HepG2 (cell line): ENCODE results near the gene TBCD. TPM values are rescaled to one million over a fixed set of nuclear protein-coding genes. Genes with fewer than 3 reads are reported as not detected.
A peak's percentile ranks its signal among the peaks of the same experiment; 100 is the strongest.

Experiments
- AHDC1 ChIP-seq: sonication (generic); formaldehyde crosslinking; IDR thresholded peaks from 2 replicates; pipeline ENCODE4 v1.5.1; 2020; ENCODE audit warnings: mild to moderate bottlenecking, missing genetic modification reagents, borderline replicate concordance
- CBX2 ChIP-seq, 2 experiments: fragments of 200-600 bp in 1 of 2; sonication (generic); formaldehyde crosslinking in 1 of 2; IDR thresholded peaks; 2 replicates each; pipeline versions ENCODE4 v1.7.0 to v1.8.1; 2018 to 2022; ENCODE audit warnings: low read depth in 2 of 2, low read length in 1 of 2, mild to moderate bottlenecking in 1 of 2, missing genetic modification reagents in 1 of 2
- DNMT3B ChIP-seq: conservative IDR thresholded peaks from 2 replicates; pipeline ENCODE4 v1.6.1; 2016; ENCODE audit warnings: missing biosample characterization, control low read depth
- ELF4 ChIP-seq: sonication (generic); formaldehyde crosslinking; IDR thresholded peaks from 2 replicates; pipeline ENCODE4 v1.5.0; 2020; ENCODE audit warnings: missing genetic modification reagents, mild to moderate bottlenecking, moderate library complexity, borderline replicate concordance
- FOSL1 ChIP-seq: sonication (generic); formaldehyde crosslinking; IDR thresholded peaks from 2 replicates; pipeline ENCODE4 v1.9.0; 2021; ENCODE audit warnings: missing genetic modification reagents, borderline replicate concordance
- HES4 ChIP-seq: sonication (generic); formaldehyde crosslinking; IDR thresholded peaks from 2 replicates; pipeline ENCODE4 v1.9.0; 2021; ENCODE audit warnings: mild to moderate bottlenecking, missing genetic modification reagents, borderline replicate concordance
- HMGXB4 ChIP-seq, 2 experiments: sonication (generic) in 1 of 2; formaldehyde crosslinking in 1 of 2; IDR thresholded peaks; 2 replicates each; pipeline versions ENCODE4 v1.4.0 to v1.6.1; 2018 to 2020; ENCODE audit warnings: missing genetic modification reagents in 2 of 2, borderline replicate concordance in 1 of 2, low read depth in 1 of 2, mild to moderate bottlenecking in 1 of 2, missing biosample characterization in 1 of 2
- RBM39 ChIP-seq: fragments of 200-400 bp; formaldehyde crosslinking; IDR thresholded peaks from one replicate; pipeline ENCODE4 v1.6.1; 2018; ENCODE audit warnings: antibody characterized with exemption, mild to moderate bottlenecking, low read depth, low read length; ENCODE audit not compliant: poor library complexity, severe bottlenecking
- ZBTB39 ChIP-seq: sonication (generic); formaldehyde crosslinking; IDR thresholded peaks from 2 replicates; pipeline ENCODE4 v1.5.0; 2020; ENCODE audit warnings: missing genetic modification reagents
- ZFY ChIP-seq: sonication (generic); formaldehyde crosslinking; IDR thresholded peaks from 2 replicates; pipeline ENCODE4 v1.4.0; 2020; ENCODE audit warnings: missing genetic modification reagents
- ZMAT5 ChIP-seq: sonication (generic); formaldehyde crosslinking; IDR thresholded peaks from 2 replicates; pipeline ENCODE4 v1.5.0; 2020; ENCODE audit warnings: mild to moderate bottlenecking, low read depth, missing genetic modification reagents, borderline replicate concordance
- ZNF124 ChIP-seq: sonication (generic); formaldehyde crosslinking; IDR thresholded peaks from 2 replicates; pipeline ENCODE4 v1.4.0; 2020; ENCODE audit warnings: missing genetic modification reagents
- ZNF451 ChIP-seq: sonication (generic); formaldehyde crosslinking; IDR thresholded peaks from 2 replicates; pipeline ENCODE4 v1.5.0; 2020; ENCODE audit warnings: mild to moderate bottlenecking, missing genetic modification reagents
- ZNF468 ChIP-seq: sonication (generic); formaldehyde crosslinking; IDR thresholded peaks from 2 replicates; pipeline ENCODE4 v1.8.0; 2022; ENCODE audit warnings: mild to moderate bottlenecking, moderate library complexity, missing genetic modification reagents
- ZNF777 ChIP-seq: sonication (generic); formaldehyde crosslinking; IDR thresholded peaks from 2 replicates; pipeline ENCODE4 v1.4.0; 2020; ENCODE audit warnings: missing genetic modification reagents
- ZNF816 ChIP-seq: sonication (generic); formaldehyde crosslinking; IDR thresholded peaks from 2 replicates; pipeline ENCODE4 v1.8.0; 2022; ENCODE audit warnings: missing genetic modification reagents, mild to moderate bottlenecking, borderline replicate concordance
- ZSCAN29 ChIP-seq: sonication (generic); formaldehyde crosslinking; conservative IDR thresholded peaks from 2 replicates; pipeline ENCODE4 v1.4.0; 2020; ENCODE audit warnings: mild to moderate bottlenecking, missing genetic modification reagents
- polyA plus RNA-seq, 8 experiments: library from polyadenylated mRNA; depleted of rRNA in 3 of 8; stranded (reverse) in 7 of 8; unstranded in 1 of 8; fragments of >200 nt; fragmentation: Illumina TruSeq in 4 of 8; extraction: Trizol in 4 of 8; gene quantifications; 2 replicates each; pipeline versions ENCODE4 v1.2.1 to v1.2.3, GENCODE V29; 2011 to 2016; ENCODE audit warnings: low read depth in 4 of 8, missing spikeins in 1 of 8, mixed read lengths in 1 of 8; ENCODE audit not compliant: insufficient read depth in 1 of 8
- total RNA-seq, 5 experiments: library from RNA; depleted of rRNA; stranded (reverse); fragments of >200 nt; fragmentation: Illumina TruSeq; extraction: Trizol; gene quantifications; 2 replicates each; pipeline ENCODE4 v1.2.3, GENCODE V29; 2016; ENCODE audit warnings: low read depth in 1 of 5

TBCD gene
- total and polyA plus RNA-seq, 2 of the 13 experiments (the other 11 are each of a cell fraction or from before 2014, with no cell fraction given) = 33.9 to 54.8 TPM

- peak; percentile 82; the same call in 1 of the 2 replicates for TF ChIP-seq ZBTB39 (CRISPR knock-in tag)
- no peak for TF ChIP-seq AHDC1 (CRISPR knock-in tag)
- 0 out of 2 replicates have a peak, but pooled peaks have one; percentile 35 for TF ChIP-seq FOSL1
- TF ChIP-seq ZNF451 (CRISPR knock-in tag) = 0 out of 2 replicates have a peak, but pooled peaks have one; percentile 69
- peak; percentile 59; the same call in 1 of the 2 replicates for TF ChIP-seq ZNF124
- TF ChIP-seq CBX2 (IDR thresholded peaks at IDR 0.05; ENCODE audit: low read depth, low read length) = no peak
- TF ChIP-seq CBX2 (CRISPR knock-in tag; IDR thresholded peaks at IDR 0.05; ENCODE audit: low read depth) = no peak; the same call in 1 of the 2 replicates
- peak; percentile 65; the same call in 1 of the 2 replicates for TF ChIP-seq ZNF816 (CRISPR knock-in tag)
- peak; percentile 81; the same call in 1 of the 2 replicates for TF ChIP-seq DNMT3B
- TF ChIP-seq ZMAT5 (CRISPR knock-in tag) = no peak
- peak; percentile 68 for TF ChIP-seq HES4 (CRISPR knock-in tag)
- TF ChIP-seq RBM39 = peak; percentile 73
- TF ChIP-seq HMGXB4 (CRISPR knock-in tag; IDR thresholded peaks at IDR 0.05; ENCODE audit: borderline replicate concordance in 1 of 2, low read depth in 1 of 2) = peak; percentile 88 to 90
- TF ChIP-seq ZFY (CRISPR knock-in tag) = peak; percentile 88
- TF ChIP-seq ELF4 (CRISPR knock-in tag) = no peak
- TF ChIP-seq ZSCAN29 = 0 out of 2 replicates have a peak, but pooled peaks have one; percentile 62
- peak; percentile 68 for TF ChIP-seq ZNF777
- 0 out of 2 replicates have a peak, but pooled peaks have one; percentile 30 for TF ChIP-seq ZNF468 (CRISPR knock-in tag)
These were observed at the start of gene TBCD (continued) for GRCh38 chr17:82751571-82752370.
